22Rv1 (cell line): ENCODE measurements around the gene RASL10B.
A peak's percentile ranks its signal among the peaks of the same experiment; 100 is the strongest.

Experiments
- H3K27ac ChIP-seq: fragments of 450-650 bp; 2 replicates; pipeline ENCODE4 v1.5.1; 2017
- CTCF ChIP-seq: fragments of 450-650 bp; IDR thresholded peaks from 2 replicates; pipeline ENCODE4 v1.5.1; 2017; ENCODE audit warnings: mild to moderate bottlenecking
- ZFX ChIP-seq: fragments of 450-650 bp; IDR thresholded peaks from 2 replicates; pipeline ENCODE4 v1.6.1; 2017; ENCODE audit warnings: antibody characterized with exemption, borderline replicate concordance

RASL10B gene

GRCh38 chr17:35735036-35735805 lies 3.8 kb downstream of the RASL10B start:
- TF ChIP-seq ZFX, result no peak
- no peak for TF ChIP-seq CTCF
- no peak overlapping the region for H3K27ac ChIP-seq

- TF ChIP-seq ZFX, result no peak
- no peak for TF ChIP-seq CTCF
- no peak overlapping the region for H3K27ac ChIP-seq
Observed at GRCh38 chr17:35736236-35736635, 4.8 kb downstream of the RASL10B start.

- H3K27ac ChIP-seq, result no peak overlapping the region
- TF ChIP-seq ZFX (no peak), CTCF (no peak)
Observed at GRCh38 chr17:35738519-35739133, 7.2 kb downstream of the RASL10B start.

GRCh38 chr17:35740216-35740615 lies 8.8 kb downstream of the RASL10B start:
- TF ChIP-seq ZFX (no peak), CTCF (no peak)
- H3K27ac ChIP-seq, result no peak overlapping the region

- H3K27ac ChIP-seq, result no peak overlapping the region
- TF ChIP-seq ZFX (no peak), CTCF (peak; percentile 27)
Observed at GRCh38 chr17:35740997-35741931, 9.8 kb downstream of the RASL10B start.

GRCh38 chr17:35742496-35742895 lies 11.1 kb downstream of the RASL10B start:
- H3K27ac ChIP-seq, result no peak overlapping the region
- TF ChIP-seq ZFX (no peak), CTCF (no peak)
